ENCODE data around the gene FUT1.
A peak's percentile ranks its signal among the peaks of the same experiment; 100 is the strongest.
"Not testable (repeated sequence)": the region's sequence is repeated elsewhere in the genome, so short reads cannot be mapped to it uniquely, and the experiment has no call there.

Gene FUT1

GRCh38 chr19:48718106-48718505 is 34.3 kb downstream of the FUT1 start:
- DNase-seq (ENCODE audit: low spot score): not testable (repeated sequence)

- DNase-seq (ENCODE audit: low spot score): peak; percentile 75
Observed at GRCh38 chr19:48716562-48717291, 35.7 kb downstream of the FUT1 start.

- DNase-seq (ENCODE audit: low spot score): peak; percentile 46
Observed at GRCh38 chr19:48715681-48716171, 36.7 kb downstream of the FUT1 start.

- DNase-seq (ENCODE audit: low spot score): no peak
Observed at GRCh38 chr19:48714759-48715675, 37.4 kb downstream of the FUT1 start.

GRCh38 chr19:48713864-48714755 is 38.3 kb downstream of the FUT1 start:
- DNase-seq (ENCODE audit: low spot score): peak; percentile 100

GRCh38 chr19:48713041-48713863 is 39.2 kb downstream of the FUT1 start:
- DNase-seq (ENCODE audit: low spot score): peak; percentile 56

- no peak for DNase-seq (ENCODE audit: low spot score)
Observed at GRCh38 chr19:48711106-48711662, 41.3 kb downstream of the FUT1 start.

GRCh38 chr19:48708471-48708870 is 44.0 kb downstream of the FUT1 start:
- no peak for DNase-seq (ENCODE audit: low spot score)

GRCh38 chr19:48705431-48705830 is 47.0 kb downstream of the FUT1 start:
- no peak for DNase-seq (ENCODE audit: low spot score)

- no peak for DNase-seq (ENCODE audit: low spot score)
Observed at GRCh38 chr19:48703316-48703715, 49.1 kb downstream of the FUT1 start.

- DNase-seq (ENCODE audit: low spot score): no peak
Observed at GRCh38 chr19:48702701-48703100, 49.7 kb downstream of the FUT1 start.

GRCh38 chr19:48698046-48698445 is 54.4 kb downstream of the FUT1 start:
- peak; percentile 40 for DNase-seq (ENCODE audit: low spot score)

Measured in cerebellar cortex (tissue), 1 donor.